Heart left ventricle (tissue), 16 donors: ENCODE data around the gene PPP2R1A. TPM values are rescaled to one million over a fixed set of nuclear protein-coding genes. Genes with fewer than 3 reads are reported as not detected.

Source experiments
- ATAC-seq, 4 donors: fragments of 200-7000 bp; cut with Tn5 transposase; one replicate each; pipeline ENCODE4 v1.9.1; 2020 to 2022; ENCODE audit warnings: moderate library complexity in 4 of 4, mild to moderate bottlenecking in 3 of 4, moderate number of reproducible peaks in 1 of 4
- DNase-seq, 5 donors: peaks; one replicate each; pipeline ENCODE4 v3.0.0-alpha.2; 2020
- H3K27ac ChIP-seq, 12 donors: fragments of 200-600 bp; sonication (generic) in 4 of 12; one replicate each; pipeline versions ENCODE4 v1.5.0 to v1.8.0; 2016 to 2022; ENCODE audit warnings: mild to moderate bottlenecking in 2 of 12
- H3K27me3 ChIP-seq, 9 donors: fragments of 200-600 bp; sonication (generic) in 2 of 9; one replicate each; pipeline versions ENCODE4 v1.5.1 to v1.8.0; 2016 to 2022; ENCODE audit warnings: mild to moderate bottlenecking in 3 of 9
- H3K36me3 ChIP-seq, 9 donors: fragments of 200-600 bp; sonication (generic) in 2 of 9; one replicate each; pipeline versions ENCODE4 v1.5.0 to v1.8.0; 2018 to 2022; ENCODE audit warnings: mild to moderate bottlenecking in 2 of 9
- H3K4me1 ChIP-seq, 12 donors: fragments of 200-600 bp; sonication (generic) in 4 of 12; one replicate each; pipeline versions ENCODE4 v1.5.0 to v1.8.0; 2016 to 2022; ENCODE audit warnings: mild to moderate bottlenecking in 3 of 12
- H3K4me3 ChIP-seq, 12 donors: fragments of 200-600 bp; sonication (generic) in 4 of 12; one replicate each; pipeline versions ENCODE4 v1.5.0 to v1.8.0; 2017 to 2022; ENCODE audit warnings: mild to moderate bottlenecking in 9 of 12, moderate library complexity in 4 of 12
- H3K9me3 ChIP-seq, 12 donors: fragments of 200-600 bp; sonication (generic) in 4 of 12; one replicate each; pipeline versions ENCODE4 v1.5.0 to v1.8.0; 2016 to 2022; ENCODE audit warnings: mild to moderate bottlenecking in 1 of 12
- POLR2A ChIP-seq, 2 donors: fragments of 450-650 bp; IDR thresholded peaks; one replicate each; pipeline ENCODE4 v1.6.1; 2017; ENCODE audit warnings: antibody characterized with exemption in 2 of 2, mild to moderate bottlenecking in 2 of 2, moderate library complexity in 2 of 2
- WGBS, 4 donors: extraction: QIAGEN DNeasy Blood & Tissue Kit in 2 of 4; methylation state at CpG; one replicate each; pipeline versions ENCODE4 v1.1.5 to v1.1.7; 2013 to 2018; 5-methylcytosine and 5-hydroxymethylcytosine counted together
- intact Hi-C, 10 donors: fragments of 100-400 bp; cut with DNase I; formaldehyde crosslinking; loops; one replicate each; pipeline versions ENCODE4 v1.11.1 to v1.14.2; 2022
- polyA plus RNA-seq, 2 donors: library from polyadenylated mRNA; stranded (reverse); fragments of 200-250 nt; gene quantifications; one replicate each; pipeline ENCODE4 v1.2.3, GENCODE V29; 2013
- total RNA-seq, 9 donors: library from RNA; depleted of rRNA in 2 of 9; stranded (reverse); fragments of >200 nt in 2 of 9; fragmentation: NEBNext Ultra II Directional in 3 of 9; extraction: Animal tissue kit (Norgen Biotek cat#: 25700) in 3 of 9; gene quantifications; one replicate each; pipeline versions ENCODE4 v1.1.0 to v1.2.4, GENCODE V29; 2016 to 2023
- TF ChIP-seq, protein P1 (sequence below), 12 donors: fragments of 200-600 bp; sonication (generic) in 4 of 12; IDR thresholded peaks; one replicate each; pipeline versions ENCODE4 v1.5.0 to v1.8.0; 2018 to 2022; ENCODE audit warnings: antibody characterized with exemption in 12 of 12, mild to moderate bottlenecking in 5 of 12
- donor health status: ischemic (EF 13 %, LVEDD 7.1; RV severe dilation, severe dysfunction).
- donor health status: healthy with polysubstance abuse.
- donor health status: DM: no; HTN: yes; CAD: no.
- donor health status: DM: no; HTN: no; CAD: no.
- donor health status: ischemic (EF 25% LVEDD 6.9; RV normal size, moderate dysfunction).
- donor health status: ischemic (EF 25% LVEDD 5.7; RV mildly dilated, moderate dysfunction).
- donor health status: healthy.
- donor health status: DM: yes; HTN: yes; CAD: no.
- donor health status: ischemic (EF 35%, LVEDD 5.7; RV mildly dilated, moderate dysfunction).
- donor health status: nonischemic (EF 11% LVEDD 7.7; RV severe dilation, severe dysfunction).
- donor health status: DM: yes; HTN: yes; CAD: no.
- donor health status: PGD.
- donor health status: ischemic (EF 29% LVEDD 5.4; RV normal size, mild dysfunction).
- donor health status: nonischemic (EF 23%, LVEDD 6.1; RV moderate dilation, normal function).

PPP2R1A gene
- total and polyA plus RNA-seq, 11 donors, result 258 to 447 (median 364) TPM

GRCh38 chr19:52217576-52217975, 27.7 kb downstream of the PPP2R1A start:
- no peak for TF ChIP-seq POLR2A (IDR thresholded peaks at IDR 0.05)
- TF ChIP-seq, protein P1, sequence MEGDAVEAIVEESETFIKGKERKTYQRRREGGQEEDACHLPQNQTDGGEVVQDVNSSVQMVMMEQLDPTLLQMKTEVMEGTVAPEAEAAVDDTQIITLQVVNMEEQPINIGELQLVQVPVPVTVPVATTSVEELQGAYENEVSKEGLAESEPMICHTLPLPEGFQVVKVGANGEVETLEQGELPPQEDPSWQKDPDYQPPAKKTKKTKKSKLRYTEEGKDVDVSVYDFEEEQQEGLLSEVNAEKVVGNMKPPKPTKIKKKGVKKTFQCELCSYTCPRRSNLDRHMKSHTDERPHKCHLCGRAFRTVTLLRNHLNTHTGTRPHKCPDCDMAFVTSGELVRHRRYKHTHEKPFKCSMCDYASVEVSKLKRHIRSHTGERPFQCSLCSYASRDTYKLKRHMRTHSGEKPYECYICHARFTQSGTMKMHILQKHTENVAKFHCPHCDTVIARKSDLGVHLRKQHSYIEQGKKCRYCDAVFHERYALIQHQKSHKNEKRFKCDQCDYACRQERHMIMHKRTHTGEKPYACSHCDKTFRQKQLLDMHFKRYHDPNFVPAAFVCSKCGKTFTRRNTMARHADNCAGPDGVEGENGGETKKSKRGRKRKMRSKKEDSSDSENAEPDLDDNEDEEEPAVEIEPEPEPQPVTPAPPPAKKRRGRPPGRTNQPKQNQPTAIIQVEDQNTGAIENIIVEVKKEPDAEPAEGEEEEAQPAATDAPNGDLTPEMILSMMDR (IDR thresholded peaks at IDR 0.05), result no peak
- ATAC-seq (no peak), DNase-seq (no peak)
- H3K36me3 ChIP-seq, result peaks cover 10 to 100% (median 100%) of the 10 kb centered on the region in 9 donors
- intact Hi-C loops, result no loop called here
- H3K4me3 ChIP-seq, result no peak overlapping the region
- no peaks in the 10 kb centered on the region for H3K9me3 ChIP-seq
- no peaks in the 10 kb centered on the region for H3K4me1 ChIP-seq
- H3K27me3 ChIP-seq, result no peaks in the 10 kb centered on the region
- H3K27ac ChIP-seq, result no peak overlapping the region
- WGBS, 4 donors, result 80 to 88% (median 85%) methylated on average over 5 of the region's 5 CpGs

GRCh38 chr19:52219611-52220010, 29.8 kb downstream of the PPP2R1A start:
- no peak overlapping the region for H3K27ac ChIP-seq
- DNase-seq (no peak), ATAC-seq (no peak)
- intact Hi-C loops, result no loop called here
- H3K27me3 ChIP-seq, result no peaks in the 10 kb centered on the region
- peaks cover 7 to 100% (median 100%) of the 10 kb centered on the region in 9 donors for H3K36me3 ChIP-seq
- no peaks in the 10 kb centered on the region for H3K4me1 ChIP-seq
- no peak overlapping the region for H3K4me3 ChIP-seq
- 87 to 94% (median 90%) methylated on average over 8 of the region's 8 CpGs for whole genome bisulfite sequencing, 4 donors
- no peak for TF ChIP-seq POLR2A (IDR thresholded peaks at IDR 0.05)
- TF ChIP-seq, protein P1 (IDR thresholded peaks at IDR 0.05), result no peak
- H3K9me3 ChIP-seq, result no peaks in the 10 kb centered on the region

GRCh38 chr19:52221031-52221430, 31.2 kb downstream of the PPP2R1A start:
- H3K36me3 ChIP-seq, result peaks cover 7 to 100% (median 100%) of the 10 kb centered on the region in 9 donors
- 93 to 98% (median 96%) methylated on average over 6 of the region's 6 CpGs for WGBS, 4 donors

GRCh38 chr19:52221831-52222375, 32.1 kb downstream of the PPP2R1A start:
- no peak for ATAC-seq

More at GRCh38 chr19:52221031-52221430, 31.2 kb downstream of the PPP2R1A start:
- TF ChIP-seq, protein P1 (IDR thresholded peaks at IDR 0.05), result no peak
- no peak for TF ChIP-seq POLR2A (IDR thresholded peaks at IDR 0.05)
- intact Hi-C loops, result no loop called here
- H3K4me1 ChIP-seq, result no peaks in the 10 kb centered on the region
- peak in 1 of 4 donors; percentile 8 for ATAC-seq
- no peak overlapping the region for H3K27ac ChIP-seq
- no peak overlapping the region for H3K4me3 ChIP-seq
- no peaks in the 10 kb centered on the region for H3K9me3 ChIP-seq
- peak in 1 of 5 donors; percentile 13 for DNase-seq
- H3K27me3 ChIP-seq, result no peaks in the 10 kb centered on the region

More at GRCh38 chr19:52221831-52222375, 32.1 kb downstream of the PPP2R1A start:
- peak in 1 of 5 donors; percentile 4 for DNase-seq
- Histone ChIP-seq H3K36me3 (peaks cover 7 to 100% (median 100%) of the 10 kb centered on the region in 9 donors), H3K4me1 (no peaks in the 10 kb centered on the region), H3K9me3 (no peaks in the 10 kb centered on the region), H3K27ac (no peak overlapping the region), H3K4me3 (no peak overlapping the region), H3K27me3 (no peaks in the 10 kb centered on the region)
- WGBS, 4 donors, result 90 to 94% (median 92%) methylated on average over 6 to 7 of the region's 7 CpGs
- no peak for TF ChIP-seq POLR2A (IDR thresholded peaks at IDR 0.05)
- TF ChIP-seq, protein P1 (IDR thresholded peaks at IDR 0.05), result no peak
- intact Hi-C loops, result no loop called here
